IgD-negative memory B cell (primary cell): ENCODE measurements around the gene METRN. TPM values are rescaled to one million over a fixed set of nuclear protein-coding genes. Genes with fewer than 3 reads are reported as not detected.

ENCODE experiments used
- H3K27ac Mint-ChIP-seq, 3 donors: one replicate each; pipeline ENCODE4 v1.8.0; 2020 to 2022; ENCODE audit warnings: mild to moderate bottlenecking in 3 of 3, mixed read lengths in 3 of 3, moderate library complexity in 1 of 3
- H3K27me3 Mint-ChIP-seq: one replicate; pipeline ENCODE4 v1.8.0; 2021; ENCODE audit warnings: mixed read lengths
- H3K36me3 Mint-ChIP-seq: one replicate; pipeline ENCODE4 v1.8.0; 2020; ENCODE audit warnings: mild to moderate bottlenecking, mixed read lengths
- H3K4me1 Mint-ChIP-seq, 3 donors: one replicate each; pipeline ENCODE4 v1.8.0; 2020 to 2022; ENCODE audit warnings: mixed read lengths in 3 of 3, mild to moderate bottlenecking in 1 of 3
- H3K4me3 Mint-ChIP-seq, 4 donors: one replicate each; pipeline ENCODE4 v1.8.0; 2020 to 2022; ENCODE audit warnings: mild to moderate bottlenecking in 4 of 4, mixed read lengths in 4 of 4, moderate library complexity in 3 of 4
- H3K9me3 Mint-ChIP-seq, 3 donors: one replicate each; pipeline ENCODE4 v1.8.0; 2020 to 2021; ENCODE audit warnings: mixed read lengths in 3 of 3, mild to moderate bottlenecking in 1 of 3
- polyA plus RNA-seq: library from polyadenylated mRNA; unstranded; fragments of 300-500 nt; fragmentation: Illumina TruSeq; gene quantifications from one replicate; pipeline ENCODE4 v1.2.3, GENCODE V29; 2021

Gene METRN
- polyA plus RNA-seq, 1 donor from 2014 or later, result 2.8 TPM

DNA sequence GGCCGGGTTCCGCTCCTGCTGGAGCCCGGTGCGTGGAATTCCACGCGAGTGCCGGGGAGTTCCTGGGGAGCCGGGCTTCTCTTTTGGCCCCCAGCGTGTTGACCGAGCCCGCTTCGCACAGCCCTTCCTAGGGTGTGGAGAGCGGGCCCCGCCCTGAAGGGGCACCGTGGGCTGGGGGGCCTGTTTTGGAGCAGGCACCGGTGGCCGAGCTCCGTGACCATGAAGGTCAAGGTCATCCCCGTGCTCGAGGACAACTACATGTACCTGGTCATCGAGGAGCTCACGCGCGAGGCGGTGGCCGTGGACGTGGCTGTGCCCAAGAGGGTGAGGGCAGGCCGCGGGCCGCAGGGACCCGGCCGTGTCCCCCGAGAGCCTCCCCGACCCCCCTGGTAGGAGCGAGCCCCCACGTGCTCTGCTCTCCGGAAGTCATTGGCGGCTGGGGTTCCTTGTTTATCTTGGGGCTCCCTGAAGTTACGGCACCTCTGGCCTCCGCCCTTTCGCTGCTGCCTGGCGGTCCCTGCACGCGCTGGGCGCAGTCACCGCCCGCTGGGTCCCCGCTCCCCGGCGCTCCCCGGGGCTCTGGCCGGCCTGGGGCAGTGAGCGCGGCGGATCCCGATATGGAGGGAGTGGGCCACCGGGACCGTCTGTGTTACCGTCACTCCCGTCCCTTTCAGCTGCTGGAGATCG lies 12.5 kb downstream of the METRN start:
- Mint-ChIP-seq H3K27me3 (no peaks in the 10 kb centered on the region), H3K9me3 (no peaks in the 10 kb centered on the region), H3K36me3 (no peaks in the 10 kb centered on the region), H3K4me3 (peak overlapping the region; percentile 63 to 76 (median 68)), H3K4me1 (peaks cover 0 to 2% (median 0%) of the 10 kb centered on the region in 3 donors), H3K27ac (peak overlapping the region in 2 of 3 donors; percentile 39 to 71)

DNA sequence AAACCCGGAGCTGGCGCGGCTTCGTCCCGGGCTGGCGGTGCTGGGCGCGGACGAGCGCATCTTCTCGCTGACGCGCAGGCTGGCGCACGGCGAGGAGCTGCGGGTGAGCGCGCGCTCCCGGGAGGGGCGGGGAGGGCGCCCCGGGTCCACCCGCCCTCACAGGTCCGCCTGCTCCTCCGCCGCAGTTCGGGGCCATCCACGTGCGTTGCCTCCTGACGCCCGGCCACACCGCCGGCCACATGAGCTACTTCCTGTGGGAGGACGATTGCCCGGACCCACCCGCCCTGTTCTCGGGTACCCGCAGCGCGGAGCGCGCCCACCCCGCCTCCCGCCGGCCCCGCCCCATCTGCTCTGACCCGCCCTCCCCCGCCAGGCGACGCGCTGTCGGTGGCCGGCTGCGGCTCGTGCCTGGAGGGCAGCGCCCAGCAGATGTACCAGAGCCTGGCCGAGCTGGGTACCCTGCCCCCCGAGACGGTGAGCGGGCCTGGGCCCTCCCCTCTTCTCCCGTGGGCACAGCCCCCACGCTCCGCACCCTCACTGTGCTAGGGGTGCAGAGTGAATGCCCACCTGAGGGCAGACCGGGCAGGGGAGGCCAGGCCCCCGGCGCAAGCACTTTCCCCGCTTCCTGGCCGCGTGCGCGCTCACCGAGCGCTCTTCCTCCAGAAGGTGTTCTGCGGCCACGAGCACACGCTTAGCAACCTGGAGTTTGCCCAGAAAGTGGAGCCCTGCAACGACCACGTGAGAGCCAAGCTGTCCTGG lies 13.4 kb downstream of the METRN start:
- Mint-ChIP-seq H3K4me1 (peaks cover 0 to 2% (median 0%) of the 10 kb centered on the region in 3 donors), H3K36me3 (no peaks in the 10 kb centered on the region), H3K9me3 (no peaks in the 10 kb centered on the region), H3K4me3 (peak overlapping the region in 3 of 4 donors; percentile 9 to 67 (median 57)), H3K27me3 (no peaks in the 10 kb centered on the region), H3K27ac (peak overlapping the region in 2 of 3 donors; percentile 59 to 71)

DNA sequence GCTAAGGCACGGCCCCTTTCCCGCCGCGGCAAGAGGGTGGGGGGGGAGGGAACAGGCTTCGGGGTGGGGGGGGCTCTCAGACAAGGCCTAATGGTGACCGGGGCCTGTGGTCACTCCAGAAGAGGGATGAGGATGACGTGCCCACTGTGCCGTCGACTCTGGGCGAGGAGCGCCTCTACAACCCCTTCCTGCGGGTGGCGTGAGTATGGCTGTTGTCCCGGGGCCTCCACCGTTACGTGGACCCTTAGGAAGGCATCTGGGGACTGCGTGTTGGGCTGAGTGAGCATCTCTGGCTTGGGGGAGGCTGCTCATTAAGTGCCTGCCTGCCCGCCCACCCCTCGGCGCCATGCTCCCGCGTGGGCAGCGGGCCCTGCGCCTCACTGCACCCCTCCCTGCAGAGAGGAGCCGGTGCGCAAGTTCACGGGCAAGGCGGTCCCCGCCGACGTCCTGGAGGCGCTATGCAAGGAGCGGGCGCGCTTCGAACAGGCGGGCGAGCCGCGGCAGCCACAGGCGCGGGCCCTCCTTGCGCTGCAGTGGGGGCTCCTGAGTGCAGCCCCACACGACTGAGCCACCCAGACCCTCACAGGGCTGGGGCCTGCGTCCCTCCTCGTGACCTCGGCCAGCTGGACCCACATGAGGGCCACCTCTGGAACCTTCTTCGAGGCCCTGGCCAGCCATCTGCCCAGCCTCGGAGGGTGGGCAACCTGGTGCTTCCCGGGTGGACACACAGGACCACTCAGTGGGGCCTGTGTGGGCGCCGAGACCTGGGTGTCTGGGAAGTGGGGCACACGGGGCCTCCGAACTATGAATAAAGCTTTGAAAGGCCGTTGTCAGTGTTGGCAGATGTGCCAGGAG lies 14.2 kb downstream of the METRN start:
- peaks cover 0 to 2% (median 0%) of the 10 kb centered on the region in 3 donors for H3K4me1 Mint-ChIP-seq
- peak overlapping the region in 3 of 4 donors; percentile 45 to 67 (median 51) for H3K4me3 Mint-ChIP-seq
- no peaks in the 10 kb centered on the region for H3K36me3 Mint-ChIP-seq
- no peaks in the 10 kb centered on the region for H3K9me3 Mint-ChIP-seq
- no peaks in the 10 kb centered on the region for H3K27me3 Mint-ChIP-seq
- H3K27ac Mint-ChIP-seq, result peak overlapping the region in 2 of 3 donors; percentile 59 to 60

DNA sequence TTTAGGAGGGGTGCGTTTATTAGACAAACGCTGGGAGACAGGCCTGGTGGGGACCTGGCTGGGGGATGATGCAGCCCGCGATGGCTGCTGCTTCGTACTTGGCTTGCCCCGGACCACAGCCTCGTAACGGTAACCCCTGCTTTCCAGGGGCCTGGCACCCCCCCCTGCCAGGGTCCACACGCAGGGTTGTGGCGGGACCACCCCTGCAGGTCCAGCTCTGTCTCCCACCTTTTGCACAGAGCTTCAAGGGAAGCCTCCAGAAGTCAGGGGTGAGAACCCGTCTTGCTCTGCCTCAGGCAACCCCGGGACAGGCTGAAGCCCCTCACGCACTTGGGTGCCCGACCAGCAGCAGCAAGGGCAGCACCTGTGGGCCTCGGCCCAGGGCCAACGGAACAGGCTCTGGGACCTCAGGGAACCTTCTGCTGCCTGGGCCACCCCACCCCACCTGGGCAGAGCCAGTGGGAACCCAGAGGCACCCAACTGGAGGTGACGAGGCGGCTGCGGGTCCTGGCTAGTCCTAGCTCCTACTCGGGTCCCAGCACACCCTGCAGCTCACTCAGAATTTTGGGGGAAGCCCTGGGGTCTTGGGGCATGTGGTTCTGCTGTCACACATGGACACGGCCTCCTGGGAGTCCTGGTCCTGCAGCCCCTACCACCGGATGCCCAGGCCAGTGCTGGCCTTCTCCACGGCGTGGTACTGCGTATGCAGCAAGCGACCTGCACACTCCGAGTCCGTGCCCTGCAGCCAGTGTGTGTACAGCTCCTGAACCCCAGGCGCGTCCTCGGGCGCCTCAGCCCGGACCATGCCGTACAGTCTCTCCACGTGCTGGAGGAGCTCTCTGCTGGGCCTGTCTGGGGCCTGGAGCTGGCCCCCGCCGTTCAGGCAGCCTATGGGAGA lies 15.1 kb downstream of the METRN start:
- H3K9me3 Mint-ChIP-seq, result no peaks in the 10 kb centered on the region
- H3K4me3 Mint-ChIP-seq, result peak overlapping the region in 3 of 4 donors; percentile 43 to 73 (median 45)
- no peaks in the 10 kb centered on the region for H3K27me3 Mint-ChIP-seq
- peaks cover 0 to 1% (median 0%) of the 10 kb centered on the region in 3 donors for H3K4me1 Mint-ChIP-seq
- no peaks in the 10 kb centered on the region for H3K36me3 Mint-ChIP-seq
- peak overlapping the region in 1 of 3 donors; percentile 14 for H3K27ac Mint-ChIP-seq

GRCh38 chr16:730666-731509 lies 16.0 kb downstream of the METRN start:
- Mint-ChIP-seq H3K27ac (no peak overlapping the region), H3K9me3 (no peaks in the 10 kb centered on the region), H3K36me3 (no peaks in the 10 kb centered on the region), H3K27me3 (no peaks in the 10 kb centered on the region), H3K4me3 (peak overlapping the region in 1 of 4 donors; percentile 32), H3K4me1 (peaks cover 0 to under 1% (median 0%) of the 10 kb centered on the region in 3 donors)

DNA sequence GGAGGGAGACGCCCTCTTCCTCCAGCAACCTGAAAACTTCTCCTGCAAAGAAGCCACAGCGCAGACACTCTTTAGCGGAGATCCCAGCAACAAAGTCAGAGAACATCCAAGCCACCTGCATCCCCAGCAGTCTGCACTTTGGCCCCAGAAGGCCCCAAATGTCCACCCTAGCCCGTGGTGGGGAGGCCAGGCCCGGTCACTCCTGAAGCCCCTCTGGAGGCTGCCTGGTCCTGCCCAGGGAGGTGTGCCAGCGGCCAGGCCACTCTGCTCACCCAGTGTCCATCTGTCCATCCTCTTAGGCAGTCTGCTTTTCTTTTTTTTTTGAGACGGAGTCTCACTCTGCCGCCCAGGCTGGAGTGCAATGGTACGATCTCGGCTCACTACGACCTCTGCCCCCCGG lies 17.4 kb downstream of the METRN start:
- peaks cover under 1 to 8% (median under 1%) of the 10 kb centered on the region in 3 donors for H3K4me1 Mint-ChIP-seq
- peaks cover 2% of the 10 kb centered on the region for H3K36me3 Mint-ChIP-seq
- H3K9me3 Mint-ChIP-seq, result no peaks in the 10 kb centered on the region
- H3K27ac Mint-ChIP-seq, result peak overlapping the region in 2 of 3 donors; percentile 39 to 70
- no peaks in the 10 kb centered on the region for H3K27me3 Mint-ChIP-seq
- peak overlapping the region in 2 of 4 donors; percentile 58 to 71 for H3K4me3 Mint-ChIP-seq

GRCh38 chr16:732936-733335 lies 18.0 kb downstream of the METRN start:
- H3K9me3 Mint-ChIP-seq, result no peaks in the 10 kb centered on the region
- peak overlapping the region in 1 of 3 donors; percentile 56 for H3K27ac Mint-ChIP-seq
- no peaks in the 10 kb centered on the region for H3K27me3 Mint-ChIP-seq
- peaks cover 2% of the 10 kb centered on the region for H3K36me3 Mint-ChIP-seq
- H3K4me3 Mint-ChIP-seq, result peak overlapping the region in 2 of 4 donors; percentile 12 to 58
- H3K4me1 Mint-ChIP-seq, result peaks cover 6 to 9% (median 6%) of the 10 kb centered on the region in 3 donors

GRCh38 chr16:733382-734207 lies 18.7 kb downstream of the METRN start:
- H3K36me3 Mint-ChIP-seq, result peaks cover 4% of the 10 kb centered on the region
- peak overlapping the region in 1 of 3 donors; percentile 99 for H3K27ac Mint-ChIP-seq
- H3K9me3 Mint-ChIP-seq, result no peaks in the 10 kb centered on the region
- peak overlapping the region in 2 of 4 donors; percentile 12 to 58 for H3K4me3 Mint-ChIP-seq
- H3K27me3 Mint-ChIP-seq, result no peaks in the 10 kb centered on the region
- H3K4me1 Mint-ChIP-seq, result peaks cover 8 to 12% (median 9%) of the 10 kb centered on the region in 3 donors

DNA sequence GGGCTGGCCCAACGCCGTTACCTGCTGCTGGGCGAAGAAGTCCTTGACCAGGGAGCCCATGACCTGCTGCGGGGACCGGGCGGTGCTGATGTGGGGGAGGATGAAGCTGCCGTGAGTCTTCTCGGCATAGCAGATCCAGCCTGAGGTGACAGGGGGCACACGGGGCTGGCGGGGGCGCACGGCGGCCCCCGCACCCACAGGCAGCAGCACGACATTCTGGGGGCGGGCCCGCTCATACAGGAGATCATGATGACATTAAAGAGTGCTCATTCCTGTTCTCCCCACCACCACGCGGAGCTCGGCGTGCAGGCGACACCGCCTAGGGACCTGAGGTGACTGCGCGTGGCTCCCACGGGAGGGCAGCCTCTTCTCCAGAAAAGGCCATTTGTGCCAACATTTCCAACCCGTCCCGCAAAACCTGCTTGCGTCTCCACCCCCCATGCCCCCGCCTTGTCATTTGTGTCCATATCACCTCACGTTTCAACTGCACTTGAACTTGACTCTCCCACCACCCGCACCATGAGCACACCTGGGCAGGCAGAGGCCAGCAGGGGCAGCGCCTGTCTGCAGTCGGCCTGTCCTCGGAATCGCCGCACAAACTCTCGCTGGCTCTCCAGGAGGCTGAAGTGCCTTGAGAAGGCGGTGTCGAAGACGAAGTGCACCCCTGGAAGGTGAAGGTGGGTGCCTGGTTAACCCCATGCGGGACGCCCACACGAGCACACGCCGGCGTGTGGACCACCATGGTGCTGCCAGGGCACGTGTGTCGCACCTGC lies 19.5 kb downstream of the METRN start:
- H3K4me3 Mint-ChIP-seq, result no peak overlapping the region
- H3K27ac Mint-ChIP-seq, result peak overlapping the region in 1 of 3 donors; percentile 99
- no peaks in the 10 kb centered on the region for H3K27me3 Mint-ChIP-seq
- no peaks in the 10 kb centered on the region for H3K9me3 Mint-ChIP-seq
- H3K36me3 Mint-ChIP-seq, result peaks cover 4% of the 10 kb centered on the region
- peaks cover 9 to 15% (median 10%) of the 10 kb centered on the region in 3 donors for H3K4me1 Mint-ChIP-seq

DNA sequence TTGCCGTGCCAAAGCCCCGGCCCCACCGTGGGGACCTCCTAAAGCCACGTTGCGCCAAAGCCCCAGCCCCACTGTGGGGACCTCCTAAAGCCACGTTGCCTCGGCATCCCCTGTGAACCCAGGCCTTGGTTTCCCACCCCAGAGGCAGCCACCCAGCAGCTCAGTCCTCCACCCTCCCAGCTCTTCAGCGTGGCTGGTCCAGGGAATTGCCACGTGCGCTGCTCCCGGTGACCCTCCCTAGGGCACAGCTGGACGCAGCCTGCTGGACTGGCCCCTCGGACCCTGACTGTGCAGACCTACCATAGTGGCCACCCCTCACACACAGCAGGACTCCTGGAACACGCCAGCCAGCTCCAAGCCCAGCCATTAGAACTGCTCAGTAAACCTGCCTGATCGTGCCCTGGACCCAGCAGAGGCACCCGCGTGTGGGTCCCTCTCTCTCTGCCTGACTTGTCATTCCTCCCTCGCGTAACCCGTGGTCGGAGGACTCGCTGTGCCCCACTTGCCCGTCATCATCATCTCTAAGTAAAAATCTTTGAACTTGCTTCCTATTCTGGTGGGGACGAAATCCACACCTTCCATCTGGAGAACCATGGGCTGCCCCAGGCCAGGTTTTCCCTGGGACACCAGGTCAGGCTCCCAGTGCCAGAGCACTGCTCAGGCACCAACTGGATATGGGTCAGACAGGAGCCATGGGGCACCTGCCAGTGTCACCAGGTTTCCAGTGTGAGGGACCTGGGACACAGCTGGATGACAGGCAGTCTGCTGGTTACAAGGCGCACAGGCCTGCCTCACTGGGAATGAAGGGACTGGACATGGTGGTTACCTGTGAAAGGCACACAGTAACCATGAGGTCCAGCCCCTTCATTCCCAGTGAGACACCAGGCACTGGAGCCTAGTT lies 20.3 kb downstream of the METRN start:
- Mint-ChIP-seq H3K4me1 (peaks cover 9 to 17% (median 10%) of the 10 kb centered on the region in 3 donors), H3K9me3 (no peaks in the 10 kb centered on the region), H3K36me3 (peaks cover 4% of the 10 kb centered on the region), H3K27me3 (no peaks in the 10 kb centered on the region), H3K4me3 (peak overlapping the region in 3 of 4 donors; percentile 41 to 68 (median 54)), H3K27ac (peak overlapping the region in 2 of 3 donors; percentile 55 to 99)

- Mint-ChIP-seq H3K27ac (peak overlapping the region; percentile 55 to 99 (median 63)), H3K4me1 (peaks cover 9 to 17% (median 10%) of the 10 kb centered on the region in 3 donors), H3K4me3 (peak overlapping the region in 2 of 4 donors; percentile 37 to 68), H3K36me3 (peaks cover 4% of the 10 kb centered on the region), H3K27me3 (no peaks in the 10 kb centered on the region), H3K9me3 (no peaks in the 10 kb centered on the region)
Observed at GRCh38 chr16:735982-736453, 21.1 kb downstream of the METRN start.
